Stimulated activated CD8-positive, alpha-beta memory T cell treated with anti-CD3 and anti-CD28 coated beads, Interleukin-2, amount 100 ng/mL, for 48 hours (primary cell): Measurements from ENCODE around the gene SKP1.
A peak's percentile ranks its signal among the peaks of the same experiment; 100 is the strongest.
"Not testable (repeated sequence)": the region's sequence is repeated elsewhere in the genome, so short reads cannot be mapped to it uniquely, and the experiment has no call there.

Experiments used
- DNase-seq, 2 donors: peaks; one replicate each; pipeline ENCODE4 v3.0.0-alpha.2; 2020; ENCODE audit warnings: low read depth in 2 of 2

Gene SKP1

DNA sequence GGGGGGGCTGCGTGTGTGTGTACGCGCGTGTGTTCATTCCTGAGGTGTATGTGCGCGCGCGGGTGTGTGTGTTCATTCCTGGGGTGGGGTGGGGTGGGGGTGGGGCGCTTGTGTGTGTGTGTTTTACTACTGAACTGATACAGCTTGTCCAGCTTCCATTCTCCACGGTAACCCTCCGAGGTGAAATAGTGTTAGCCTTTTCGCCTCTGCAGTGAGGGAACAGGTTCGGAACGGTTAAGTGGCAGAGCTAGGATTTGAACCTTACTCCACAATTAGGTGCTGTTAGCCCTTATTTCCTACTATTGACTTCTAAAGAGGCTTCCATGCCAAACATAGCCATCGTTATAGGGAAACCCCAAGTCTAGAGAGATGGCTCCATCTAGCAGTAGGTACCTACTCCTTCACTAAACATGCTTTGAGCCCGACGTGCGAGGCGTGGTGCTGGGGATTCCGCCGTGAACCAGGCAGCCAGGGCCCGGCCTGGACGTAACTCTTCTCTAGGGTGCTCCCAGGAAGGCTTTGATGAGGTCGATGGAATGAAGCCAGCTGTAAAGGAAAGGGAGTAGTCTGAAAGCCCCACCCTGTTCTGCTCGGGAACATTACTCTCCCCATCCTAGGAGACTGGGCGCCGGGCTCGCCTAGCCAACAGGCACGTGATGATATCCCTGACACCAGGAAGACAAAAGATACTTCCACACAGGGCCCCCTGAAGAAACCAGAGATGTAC, 782 bp upstream of the SKP1 start:
- DNase-seq = no peak

- peak in 1 of 2 donors; percentile 29 for DNase-seq
Measured at GRCh38 chr5:134175921-134176510, 734 bp downstream of the SKP1 start.

DNA sequence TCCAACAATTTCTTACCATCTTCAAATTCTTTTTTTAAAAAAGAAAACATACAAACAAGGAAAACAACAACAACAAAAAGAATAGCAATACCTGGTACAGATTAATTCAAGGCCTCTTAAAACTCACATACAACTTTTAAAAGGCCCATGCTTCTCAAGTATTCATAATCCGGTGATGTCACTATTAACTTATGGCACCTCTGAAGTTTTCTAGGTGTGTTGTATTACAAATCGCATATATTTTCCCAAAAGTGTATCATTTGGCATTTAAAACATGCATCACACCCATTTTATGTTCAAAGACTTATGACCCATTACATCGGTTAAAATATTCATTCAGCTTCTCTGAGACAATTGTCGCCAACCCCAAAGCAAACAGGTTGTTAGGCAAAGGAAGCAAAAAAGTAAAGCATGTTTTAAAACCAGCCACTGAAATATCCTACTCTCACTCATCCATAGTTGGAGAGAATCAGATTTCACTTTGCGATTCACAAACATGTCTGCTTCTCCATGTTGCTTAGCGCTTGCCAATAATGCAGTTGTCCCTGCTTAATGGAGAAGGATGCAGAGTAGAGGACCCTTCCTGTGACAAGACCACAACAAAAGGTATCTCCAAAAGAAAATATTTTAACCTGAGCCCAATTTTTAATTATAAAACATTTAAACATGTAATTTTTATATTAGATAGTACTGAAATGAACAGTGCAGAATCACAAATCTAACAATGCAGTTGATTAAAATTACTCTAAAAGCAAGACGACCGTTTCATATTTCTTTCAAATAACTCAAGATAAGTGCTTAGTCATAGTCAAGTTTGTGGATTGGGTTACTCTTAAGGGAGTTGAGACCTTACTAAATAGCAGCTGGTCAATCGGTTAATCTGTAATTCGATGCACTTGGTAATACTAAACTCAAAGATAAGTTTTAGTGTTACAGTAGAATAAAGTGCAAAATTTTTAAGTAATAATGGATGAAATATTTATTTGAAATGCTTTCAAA, 1.6 kb downstream of the SKP1 start:
- no peak for DNase-seq

GRCh38 chr5:134171972-134172371, 4.8 kb downstream of the SKP1 start:
- DNase-seq = no peak

DNA sequence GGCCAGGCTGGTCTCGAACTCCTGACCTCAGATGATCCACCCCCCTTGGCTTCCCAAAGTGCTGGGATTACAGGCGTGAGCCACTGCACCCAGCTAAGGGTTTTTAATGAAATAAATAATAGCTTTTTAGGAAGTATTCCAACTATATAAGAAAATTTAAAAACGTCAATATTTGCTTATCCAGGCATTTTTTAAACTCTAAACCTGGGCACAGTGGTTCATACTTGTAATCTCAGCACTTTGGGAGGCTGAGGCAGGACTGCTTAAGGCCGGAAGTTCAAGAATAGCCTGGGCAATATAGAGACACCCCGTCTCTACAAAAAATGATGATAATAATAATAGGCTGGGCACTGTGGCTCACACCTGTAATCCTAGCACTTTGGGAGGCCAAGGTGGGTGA, 14.2 kb downstream of the SKP1 start:
- no peak for DNase-seq

- DNase-seq = no peak
Measured at GRCh38 chr5:134161513-134162395, 15.0 kb downstream of the SKP1 start.

DNA sequence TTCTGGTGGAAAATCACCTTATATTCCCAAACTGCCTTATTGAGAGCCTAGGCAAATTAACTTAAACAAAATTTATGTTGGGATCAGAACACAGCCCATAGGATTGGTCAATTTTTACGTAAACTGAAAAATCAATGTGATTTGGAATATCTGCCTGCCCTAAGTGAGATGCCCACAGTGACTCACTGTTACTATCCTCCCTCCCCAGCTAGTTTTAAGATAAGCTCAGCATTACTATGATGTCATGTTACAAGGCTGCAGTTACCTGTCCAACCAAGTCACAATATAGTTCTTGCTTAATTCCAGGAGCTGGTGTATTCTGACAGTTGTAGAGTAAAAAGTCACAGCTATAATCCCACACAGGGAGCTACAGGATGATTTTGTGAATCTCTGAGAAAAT, 23.1 kb downstream of the SKP1 start:
- DNase-seq = no peak

DNA sequence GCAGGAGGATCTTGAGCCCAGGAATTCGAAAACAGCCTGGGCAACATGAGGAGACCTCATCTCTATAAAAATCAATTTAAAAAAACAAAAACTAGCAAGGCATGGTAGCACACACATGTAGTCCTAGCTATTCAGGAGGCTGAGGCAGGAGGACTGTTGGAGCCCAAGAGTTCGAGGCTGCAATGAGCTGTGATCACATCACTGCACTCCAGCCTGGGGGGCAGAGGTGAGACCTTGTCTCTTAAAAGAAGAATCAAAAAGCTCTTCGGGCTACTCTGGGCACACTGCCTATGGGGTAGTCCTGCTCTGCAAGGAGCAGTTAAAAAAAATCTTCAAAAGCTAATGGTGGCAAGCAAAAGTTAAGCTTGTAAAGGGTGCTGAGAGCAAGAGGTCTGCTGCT, 23.5 kb downstream of the SKP1 start:
- DNase-seq = no peak

GRCh38 chr5:134152173-134152832, 24.4 kb downstream of the SKP1 start:
- DNase-seq = not testable (repeated sequence)

- DNase-seq = no peak
Measured at GRCh38 chr5:134151723-134152122, 25.0 kb downstream of the SKP1 start.

DNA sequence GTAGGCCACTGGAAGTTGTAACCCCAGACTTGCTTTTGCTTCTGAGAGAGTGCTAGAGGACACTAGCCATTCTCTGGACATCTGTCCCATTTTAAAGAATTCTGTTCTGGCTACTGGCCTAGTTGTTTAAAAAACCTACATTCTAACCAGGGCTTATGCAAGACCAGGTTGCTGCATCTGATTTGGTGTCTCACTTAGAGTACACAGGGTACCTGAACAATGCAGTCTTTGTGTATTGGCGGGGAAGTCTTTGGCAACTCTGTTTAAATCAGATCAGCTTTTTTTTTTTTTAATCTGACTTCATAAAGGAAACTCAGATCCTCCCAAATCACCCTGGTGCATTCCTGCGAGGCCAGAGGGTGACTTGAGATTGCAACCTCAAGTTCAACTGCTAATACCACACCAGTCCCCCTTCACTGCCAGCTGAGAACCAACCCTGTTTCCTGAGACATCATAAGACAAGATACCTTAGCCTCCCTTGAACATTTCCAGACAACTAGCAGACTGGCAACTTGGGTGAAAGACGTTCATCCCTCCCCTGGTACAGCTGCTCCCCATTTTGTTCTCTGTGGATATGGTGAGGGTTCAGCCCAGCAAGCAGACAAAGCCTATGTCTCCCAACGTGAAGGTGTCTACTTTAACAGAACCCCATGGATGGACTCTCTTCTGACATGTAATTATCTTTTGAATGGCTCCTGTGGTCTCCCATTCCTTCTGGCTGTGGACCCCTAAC, 27.0 kb downstream of the SKP1 start:
- no peak for DNase-seq

DNA sequence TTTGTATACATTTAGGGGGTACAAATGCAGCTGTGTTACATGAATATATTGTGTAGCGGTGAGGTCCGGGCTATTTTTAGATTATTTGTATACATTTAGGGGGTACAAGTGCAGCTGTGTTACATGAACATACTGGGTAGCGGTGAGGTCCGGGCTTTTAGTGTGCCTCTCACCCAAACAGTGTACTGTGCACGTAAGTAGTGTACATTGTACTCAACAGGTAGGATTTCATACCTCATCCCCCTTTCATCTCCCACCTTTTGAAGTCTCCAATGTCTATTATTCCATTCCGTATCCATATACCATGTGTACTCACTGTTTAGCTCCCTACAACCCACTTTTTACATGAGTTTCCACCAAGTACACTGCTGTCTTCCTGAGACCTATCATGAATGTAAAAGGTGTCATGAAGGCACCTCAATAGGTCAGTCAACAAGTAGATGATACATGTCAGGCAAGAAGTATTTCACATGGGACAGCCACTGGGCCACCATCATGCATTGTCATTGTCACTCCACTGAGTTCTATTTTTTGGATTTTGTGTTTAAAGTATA, 27.7 kb downstream of the SKP1 start:
- DNase-seq = no peak

- DNase-seq = no peak
Measured at GRCh38 chr5:134148316-134148715, 28.4 kb downstream of the SKP1 start.

- DNase-seq = no peak
Measured at GRCh38 chr5:134146651-134147518, 29.9 kb downstream of the SKP1 start.

DNA sequence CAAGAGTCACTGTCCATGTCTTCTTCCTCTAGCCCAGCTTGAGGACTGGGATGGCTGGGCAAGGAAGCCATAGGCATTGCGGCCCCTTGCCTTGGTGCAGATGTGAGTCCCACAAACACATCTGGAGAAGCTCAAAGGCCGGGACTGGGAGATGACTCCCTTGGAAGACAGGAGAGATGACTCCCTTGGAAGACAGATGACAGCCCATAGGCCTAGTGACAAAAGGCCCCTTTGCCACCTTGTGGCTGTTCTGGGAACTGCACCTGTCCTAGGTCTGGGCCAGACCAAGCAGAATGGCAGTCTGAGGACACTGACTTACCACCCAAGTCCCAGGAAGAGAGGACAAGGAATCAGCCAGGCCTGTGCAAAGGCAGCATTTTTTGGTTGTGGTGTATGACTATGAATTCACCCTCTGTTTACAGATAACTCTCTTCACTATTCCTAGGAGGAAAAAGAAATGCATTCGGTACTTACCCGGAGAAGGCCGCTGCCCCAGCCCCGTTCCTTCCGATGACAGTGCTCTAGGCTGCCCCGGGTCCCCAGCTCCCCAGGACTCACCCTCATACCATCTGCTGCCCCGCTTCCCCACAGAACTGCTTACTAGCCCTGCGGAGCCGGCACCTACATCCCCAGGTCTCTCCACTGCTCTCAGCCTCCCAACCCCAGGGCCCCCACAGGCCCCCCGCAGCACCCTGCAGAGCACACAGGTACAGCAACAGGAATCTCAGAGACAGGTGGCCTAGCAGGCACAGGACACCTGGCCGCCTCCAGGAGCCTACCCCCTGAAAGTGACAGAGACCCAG, 30.8 kb downstream of the SKP1 start:
- peak; percentile 66 to 78 for DNase-seq

DNA sequence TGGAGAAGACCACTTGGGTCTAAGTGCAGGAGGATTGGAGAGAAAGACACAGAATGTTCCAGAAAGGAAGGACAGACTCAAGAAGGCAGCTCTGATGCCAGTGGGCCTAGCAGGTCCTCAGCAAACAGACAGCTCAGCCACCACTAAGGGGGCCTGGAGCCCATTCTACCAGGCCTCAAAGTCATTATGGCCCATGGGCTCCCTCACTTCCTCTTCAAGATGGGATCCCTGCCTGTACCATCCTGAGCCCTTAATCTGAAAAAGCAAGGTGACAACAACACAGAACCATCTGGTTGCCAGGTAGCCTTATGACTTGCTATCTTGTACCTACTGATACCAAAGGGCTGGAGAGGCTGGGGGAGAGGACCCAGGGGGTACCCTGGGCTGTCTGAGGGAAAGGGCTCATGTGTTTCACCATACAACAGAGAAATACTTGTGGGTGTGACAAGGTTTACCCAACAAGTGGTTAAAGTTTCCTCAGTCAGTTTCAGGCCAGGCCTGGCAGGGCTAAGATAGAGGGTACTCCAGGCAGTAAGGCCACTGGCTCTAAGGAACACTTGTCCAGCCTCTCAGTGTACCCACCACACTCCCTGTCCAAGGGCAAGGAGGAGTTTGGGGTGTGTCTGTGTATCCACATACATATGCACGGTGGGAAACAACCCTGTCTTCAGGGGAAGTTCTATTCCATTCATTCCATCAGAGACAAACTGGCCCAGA, 31.6 kb downstream of the SKP1 start:
- no peak for DNase-seq
